Thymus (tissue), 11 donors: Measurements from ENCODE around the gene KLHL12. TPM values are rescaled to one million over a fixed set of nuclear protein-coding genes. Genes with fewer than 3 reads are reported as not detected.
A peak's percentile ranks its signal among the peaks of the same experiment; 100 is the strongest.

Experiments used
- DNase-seq, 9 donors: peaks; one replicate each; pipeline ENCODE4 v3.0.0-alpha.2; 2013; ENCODE audit warnings: low spot score in 9 of 9, low read depth in 6 of 9, missing footprints in 1 of 9
- H3K27ac ChIP-seq, 2 donors: one replicate each; pipeline ENCODE4 v1.5.1; 2013; ENCODE audit warnings: control low read depth in 1 of 2, low read depth in 1 of 2, low read length in 1 of 2, mild to moderate bottlenecking in 1 of 2, moderate library complexity in 1 of 2
- H3K27me3 ChIP-seq, 2 donors: one replicate each; pipeline ENCODE4 v1.5.1; 2013; ENCODE audit warnings: low read length in 1 of 2; ENCODE audit not compliant: control insufficient read depth in 2 of 2, insufficient read depth in 1 of 2
- H3K36me3 ChIP-seq, 2 donors: one replicate each; pipeline ENCODE4 v1.5.1; 2013; ENCODE audit warnings: low read length in 1 of 2, mild to moderate bottlenecking in 1 of 2, moderate library complexity in 1 of 2; ENCODE audit not compliant: control insufficient read depth in 2 of 2, insufficient read depth in 2 of 2
- H3K4me1 ChIP-seq, 2 donors: one replicate each; pipeline ENCODE4 v1.5.1; 2013; ENCODE audit warnings: low read length in 2 of 2; ENCODE audit not compliant: control insufficient read depth in 2 of 2, insufficient read depth in 2 of 2
- H3K4me3 ChIP-seq, 2 donors: one replicate each; pipeline ENCODE4 v1.5.1; 2013; ENCODE audit warnings: low read length in 2 of 2, control low read depth in 1 of 2, mild to moderate bottlenecking in 1 of 2
- H3K9me3 ChIP-seq, 2 donors: one replicate each; pipeline ENCODE4 v1.5.1; 2013; ENCODE audit warnings: low read length in 1 of 2, mild to moderate bottlenecking in 1 of 2; ENCODE audit not compliant: control insufficient read depth in 2 of 2, insufficient read depth in 1 of 2
- WGBS: extraction: QIAGEN DNeasy Blood & Tissue Kit; methylation state at CpG from one replicate; pipeline ENCODE4 v1.1.7; 2013; 5-methylcytosine and 5-hydroxymethylcytosine counted together
- polyA plus RNA-seq: library from polyadenylated mRNA; stranded (reverse); fragments of 200-250 nt; gene quantifications from one replicate; pipeline ENCODE4 v1.2.3, GENCODE V29; 2013
- total RNA-seq: library from RNA; stranded (reverse); fragments of 120-200 nt; gene quantifications from one replicate; pipeline ENCODE4 v1.2.4, GENCODE V29; 2013
- donor health status: healthy.

KLHL12 gene
- total and polyA plus RNA-seq, 2 donors: 20.6 to 25.2 TPM

DNA sequence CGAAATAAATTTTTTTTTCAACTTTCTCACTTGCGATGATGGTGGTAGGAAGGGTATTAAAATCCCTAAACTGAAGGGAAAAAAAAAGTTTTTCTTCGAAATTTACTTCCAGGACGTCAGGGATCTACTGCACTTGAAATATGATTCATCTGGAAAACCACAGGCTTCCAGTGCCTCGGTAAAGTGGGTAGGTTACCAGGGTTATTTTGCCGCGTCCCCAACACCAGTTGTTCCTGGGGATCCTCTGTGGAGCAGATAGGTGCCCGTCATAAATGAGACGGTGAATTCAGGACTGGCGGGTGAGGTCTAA, 38.9 kb downstream of the KLHL12 start:
- Histone ChIP-seq H3K4me3 (peak overlapping the region; percentile 86 to 93), H3K4me1 (peaks cover 6 to 8% of the 10 kb centered on the region in 2 donors), H3K36me3 (peaks cover 12 to 27% of the 10 kb centered on the region in 2 donors), H3K27me3 (no peaks in the 10 kb centered on the region), H3K9me3 (no peaks in the 10 kb centered on the region), H3K27ac (peak overlapping the region; percentile 97 to 99)
- DNase-seq: no peak
- WGBS: 2% methylated on average over 10 of the region's 10 CpGs

DNA sequence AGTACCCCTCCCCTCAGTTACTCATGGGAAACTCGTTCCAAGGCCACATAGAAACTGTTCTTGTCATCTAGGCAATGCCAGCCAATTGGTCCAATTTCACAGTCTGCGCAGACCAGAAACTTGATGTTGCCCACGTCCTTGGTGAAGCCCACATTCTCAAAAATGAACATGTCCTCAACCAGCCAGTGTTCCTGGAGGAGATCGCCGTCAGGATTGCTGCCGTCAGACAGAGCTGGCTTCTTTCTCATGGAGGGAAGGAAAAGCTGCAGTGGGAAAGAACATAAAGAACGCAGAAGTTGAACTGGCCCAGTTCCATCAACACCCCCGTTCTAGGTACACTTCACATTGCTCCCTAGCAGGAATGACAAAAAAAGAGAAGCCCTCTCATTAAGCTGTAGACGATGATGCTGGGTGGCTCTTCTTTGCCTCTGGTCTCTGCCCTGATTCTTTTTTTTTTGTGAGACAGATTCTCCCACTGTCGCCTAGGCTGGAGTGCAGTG, 46.0 kb downstream of the KLHL12 start:
- H3K27ac ChIP-seq: no peak overlapping the region
- peaks cover 18% of the 10 kb centered on the region in 2 donors for H3K36me3 ChIP-seq
- 95% methylated on average over 10 of the region's 10 CpGs for WGBS

DNA sequence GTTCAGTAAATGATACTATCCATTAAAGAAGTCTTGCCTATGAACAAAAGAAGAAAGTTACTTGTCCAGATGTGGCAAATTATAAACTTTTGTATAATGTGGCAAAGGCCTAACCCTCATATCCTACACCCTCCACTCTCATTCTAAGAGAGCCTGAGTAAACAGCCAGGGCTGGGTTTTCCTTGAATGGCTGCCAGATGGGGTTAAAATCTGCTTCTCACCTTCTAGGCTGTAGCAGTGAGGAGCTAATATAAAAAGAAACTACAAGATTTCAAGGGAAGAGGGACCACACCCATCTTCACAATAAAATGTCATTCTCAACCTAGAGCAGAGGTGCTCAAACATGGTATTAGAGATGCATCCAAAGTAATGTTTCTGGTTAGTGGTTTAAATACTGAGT, 47.0 kb downstream of the KLHL12 start:
- H3K4me1 ChIP-seq: peaks cover 0 to 9% of the 10 kb centered on the region in 2 donors
- no peak overlapping the region for H3K27ac ChIP-seq
- H3K4me3 ChIP-seq: no peak overlapping the region
- H3K27me3 ChIP-seq: no peaks in the 10 kb centered on the region
- peaks cover 15 to 18% of the 10 kb centered on the region in 2 donors for H3K36me3 ChIP-seq
- no peak for DNase-seq
- H3K9me3 ChIP-seq: no peaks in the 10 kb centered on the region

More for the DNA sequence above, 46.0 kb downstream of the KLHL12 start:
- peak in 1 of 9 donors; percentile 12 for DNase-seq
- Histone ChIP-seq H3K9me3 (no peaks in the 10 kb centered on the region), H3K4me3 (no peak overlapping the region), H3K27me3 (no peaks in the 10 kb centered on the region), H3K4me1 (peaks cover 0 to 12% of the 10 kb centered on the region in 2 donors)

DNA sequence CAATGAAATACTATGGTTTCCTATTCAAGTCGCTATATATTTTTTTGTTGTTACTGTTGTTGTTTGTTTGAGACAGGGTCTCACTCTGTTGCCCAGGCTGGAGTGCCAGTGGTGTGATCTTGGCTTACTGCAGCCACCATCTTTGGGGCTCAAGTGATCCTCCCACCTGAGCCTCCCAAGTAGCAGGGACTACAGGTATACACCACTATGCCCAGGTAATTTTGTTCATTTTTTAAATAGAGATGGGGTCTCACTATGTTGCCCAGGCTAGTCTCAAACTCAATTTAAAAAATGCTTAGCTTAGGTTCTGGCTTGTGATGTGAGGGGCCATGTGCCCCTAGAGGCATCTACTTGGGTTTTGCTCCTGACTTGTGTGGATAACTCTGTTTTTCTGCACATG, 47.9 kb downstream of the KLHL12 start:
- H3K27ac ChIP-seq: no peak overlapping the region
- DNase-seq: no peak
- no peak overlapping the region for H3K4me3 ChIP-seq
- 99% methylated on average over 1 of the region's 1 CpG for WGBS
- peaks cover 0 to 9% of the 10 kb centered on the region in 2 donors for H3K4me1 ChIP-seq
- no peaks in the 10 kb centered on the region for H3K9me3 ChIP-seq
- H3K36me3 ChIP-seq: peaks cover 13 to 18% of the 10 kb centered on the region in 2 donors
- H3K27me3 ChIP-seq: no peaks in the 10 kb centered on the region

DNA sequence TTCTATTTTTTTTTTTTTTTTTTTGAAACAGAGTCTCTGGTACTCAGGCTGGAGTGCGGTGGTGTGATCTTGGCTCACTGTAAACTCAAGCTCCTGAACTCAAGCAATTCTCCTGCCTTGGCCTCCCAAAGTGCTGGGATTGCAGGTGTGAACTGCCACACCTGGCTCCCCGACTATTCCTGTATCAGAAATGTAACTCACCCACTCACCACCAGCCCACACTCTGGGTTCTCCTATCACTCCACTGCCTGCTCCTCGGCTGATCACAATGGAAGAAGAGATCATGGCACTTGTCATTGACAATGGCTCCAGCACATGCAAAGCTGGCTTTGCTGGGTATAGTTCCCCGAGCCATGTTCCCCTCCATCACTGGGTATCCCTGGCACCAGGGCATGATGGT, 54.0 kb downstream of the KLHL12 start:
- Histone ChIP-seq H3K36me3 (no peaks in the 10 kb centered on the region), H3K27ac (no peak overlapping the region), H3K27me3 (no peaks in the 10 kb centered on the region), H3K4me1 (no peaks in the 10 kb centered on the region), H3K9me3 (no peaks in the 10 kb centered on the region), H3K4me3 (no peak overlapping the region)
- no peak for DNase-seq
- 97% methylated on average over 4 of the region's 4 CpGs for WGBS

DNA sequence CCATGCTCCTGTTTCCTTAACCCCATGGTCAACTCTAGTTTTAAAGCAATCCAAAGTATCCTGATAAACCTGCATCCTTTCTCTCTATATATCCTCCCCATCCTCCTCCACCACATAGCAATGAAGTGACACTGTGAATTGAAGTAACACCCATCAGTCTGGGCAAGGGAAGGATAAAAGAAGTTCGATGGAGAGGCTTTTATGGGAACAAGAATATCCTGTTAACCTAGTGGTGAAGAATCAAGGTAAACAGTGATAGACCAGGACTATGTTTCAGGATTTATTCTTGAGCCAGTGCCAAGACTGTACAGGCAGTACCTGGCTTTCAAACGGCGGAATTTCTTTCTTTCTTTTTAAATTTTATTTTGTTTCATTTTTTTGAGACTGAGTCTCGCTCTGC, 55.7 kb downstream of the KLHL12 start:
- Histone ChIP-seq H3K4me1 (no peaks in the 10 kb centered on the region), H3K4me3 (no peak overlapping the region), H3K27ac (no peak overlapping the region), H3K27me3 (no peaks in the 10 kb centered on the region), H3K9me3 (no peaks in the 10 kb centered on the region), H3K36me3 (no peaks in the 10 kb centered on the region)
- 95% methylated on average over 4 of the region's 4 CpGs for WGBS
- DNase-seq: no peak

DNA sequence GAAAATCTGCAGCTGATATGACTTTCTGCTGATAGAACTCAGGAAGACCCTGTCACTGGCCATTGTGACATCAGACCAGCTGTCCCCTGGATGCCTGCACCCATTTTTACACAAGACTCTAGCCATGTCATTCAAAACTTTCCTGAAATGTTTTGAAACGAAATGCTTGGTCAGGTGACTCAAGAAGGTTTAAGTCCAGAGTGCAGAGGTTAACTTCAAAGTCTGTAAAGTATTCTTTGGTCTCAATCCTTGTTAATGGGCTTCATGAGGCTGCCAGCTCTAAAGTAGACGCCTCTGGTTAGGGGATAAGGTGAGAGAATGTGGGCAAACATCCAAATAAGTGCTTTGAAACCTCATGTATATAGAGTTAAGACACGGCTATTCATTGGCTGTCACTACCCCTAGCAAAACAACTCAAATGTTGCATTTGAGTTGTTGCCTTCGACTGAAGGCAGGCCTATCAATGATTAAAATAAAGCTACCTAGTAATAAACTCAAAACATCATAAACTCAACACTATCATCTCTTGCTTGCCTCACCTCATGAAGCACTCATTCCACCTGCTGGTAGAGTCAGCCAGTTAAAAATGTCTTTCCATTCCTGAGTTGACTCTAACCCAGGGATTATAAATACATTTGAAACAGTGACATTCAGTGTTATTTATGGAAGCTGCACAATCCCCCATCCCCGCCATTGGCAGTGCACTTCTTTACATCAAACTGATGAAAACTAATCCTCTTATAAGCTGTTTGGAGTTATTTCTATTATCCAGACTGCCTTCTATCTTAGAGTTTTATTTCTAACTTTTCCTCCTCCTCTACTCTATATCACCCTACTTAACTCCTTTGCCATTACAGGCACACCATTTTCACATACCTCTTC, 64.1 kb downstream of the KLHL12 start:
- DNase-seq: no peak
- no peak overlapping the region for H3K27ac ChIP-seq
- H3K4me1 ChIP-seq: peaks cover 4 to 16% of the 10 kb centered on the region in 2 donors
- H3K9me3 ChIP-seq: no peaks in the 10 kb centered on the region
- H3K36me3 ChIP-seq: no peaks in the 10 kb centered on the region
- H3K27me3 ChIP-seq: peaks cover 20 to 56% of the 10 kb centered on the region in 2 donors
- no peak overlapping the region for H3K4me3 ChIP-seq
- WGBS: 90% methylated on average over 5 of the region's 5 CpGs

DNA sequence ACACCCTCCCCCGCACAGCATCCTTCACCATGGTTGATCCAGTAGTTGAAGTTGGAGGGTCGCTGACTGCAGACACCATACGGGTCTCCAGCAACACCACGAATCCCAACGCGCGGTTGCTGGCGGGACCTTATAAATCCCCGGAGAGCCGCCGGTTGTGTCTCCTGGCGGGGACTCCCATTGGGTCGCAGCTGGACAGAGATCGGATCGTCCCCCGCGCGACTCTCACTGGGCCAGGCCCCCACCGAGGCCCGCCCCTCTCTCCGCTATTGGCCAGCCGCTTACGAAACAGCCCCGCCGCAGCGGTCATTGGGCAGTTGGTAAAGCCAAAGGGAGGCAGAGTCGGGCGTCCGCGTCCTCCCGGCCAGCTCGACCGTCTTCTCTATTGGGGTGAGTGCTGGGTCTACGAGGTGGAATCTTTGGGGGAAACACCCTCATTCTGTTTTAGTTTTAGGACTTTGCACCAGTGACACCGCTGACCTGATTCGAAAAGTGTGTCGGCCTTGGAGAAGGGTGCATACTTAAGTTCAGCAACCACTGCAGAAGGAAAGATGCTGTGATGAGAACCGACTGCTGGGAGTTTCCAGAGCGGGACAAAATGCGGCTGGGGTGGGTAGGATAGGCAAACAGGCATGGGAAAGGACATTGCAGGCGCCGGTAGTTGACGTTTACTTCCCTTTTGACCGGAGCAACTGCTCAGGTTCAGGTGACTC, 65.5 kb downstream of the KLHL12 start:
- Histone ChIP-seq H3K4me1 (peaks cover 4 to 16% of the 10 kb centered on the region in 2 donors), H3K27ac (no peak overlapping the region), H3K36me3 (no peaks in the 10 kb centered on the region), H3K9me3 (no peaks in the 10 kb centered on the region), H3K4me3 (peak overlapping the region; percentile 53 to 56), H3K27me3 (peaks cover 20 to 56% of the 10 kb centered on the region in 2 donors)
- peak in 2 of 9 donors; percentile 25 to 44 for DNase-seq
- WGBS: 2% methylated on average over 44 of the region's 44 CpGs
